SK-N-SH (cell line): ENCODE results near the gene COQ8B. TPM values are rescaled to one million over a fixed set of nuclear protein-coding genes. Genes with fewer than 3 reads are reported as not detected.
"Not testable (repeated sequence)": the region's sequence is repeated elsewhere in the genome, so short reads cannot be mapped to it uniquely, and the experiment has no call there.

Source experiments
- CTCF ChIA-PET: fragments of 300-600, 350-600 bp; formaldehyde crosslinking; extraction: SDS; loops from one replicate; lab custom pipeline; 2021; lab: Yijun Ruan, JAX
- POLR2A ChIA-PET: fragments of 350-600 bp; sonication (Branson Sonifier 250); formaldehyde crosslinking; extraction: SDS; loops from one replicate; lab custom pipeline; 2020; ENCODE audit warnings: antibody characterized with exemption, inconsistent platforms; lab: Yijun Ruan, JAX
- DNase-seq: peaks from one replicate; pipeline ENCODE4 v3.0.0; 2012
- H2AFZ ChIP-seq: fragments of 200-600 bp; sonication (generic); 2 replicates; pipeline ENCODE4 v1.8.1; 2016; ENCODE audit warnings: antibody characterized with exemption, mild to moderate bottlenecking, low read depth
- H3F3A ChIP-seq: fragments of 200-600 bp; sonication (generic); replicated peaks from 2 replicates; pipeline ENCODE3; 2016; ENCODE audit warnings: antibody characterized with exemption, mild to moderate bottlenecking; ENCODE audit not compliant: insufficient read depth
- H3K27ac ChIP-seq, 2 experiments: fragments of 200-500 bp in 1 of 2; fragments of 200-600 bp in 1 of 2; sonication (Bioruptor generic) in 1 of 2; sonication (generic), shearing (Covaris generic) in 1 of 2; 2 replicates each; pipeline versions ENCODE4 v1.5.1 to v1.6.1; 2014 to 2016; ENCODE audit warnings: low read depth in 2 of 2, inconsistent platforms in 1 of 2, low read length in 1 of 2, mild to moderate bottlenecking in 1 of 2, mixed read lengths in 1 of 2
- H3K27me3 ChIP-seq: fragments of 200-600 bp; sonication (generic), shearing (Covaris generic); 2 replicates; pipeline ENCODE4 v1.6.1; 2016; ENCODE audit warnings: mixed run types; ENCODE audit not compliant: insufficient read depth
- H3K36me3 ChIP-seq, 2 experiments: fragments of 200-500 bp in 1 of 2; fragments of 200-600 bp in 1 of 2; sonication (Bioruptor generic) in 1 of 2; sonication (generic) in 1 of 2; replicated peaks in 1 of 2; 2 replicates each; pipeline versions ENCODE3 to v1.5.1; 2014 to 2016; ENCODE audit warnings: low read length in 1 of 2, mild to moderate bottlenecking in 1 of 2; ENCODE audit not compliant: insufficient read depth in 2 of 2, control insufficient read depth in 1 of 2
- H3K4me1 ChIP-seq, 2 experiments: fragments of 200-500 bp in 1 of 2; fragments of 200-600 bp in 1 of 2; sonication (Bioruptor generic) in 1 of 2; sonication (generic), shearing (Covaris generic) in 1 of 2; 2 replicates each; pipeline versions ENCODE4 v1.5.1 to v1.6.1; 2014 to 2016; ENCODE audit warnings: low read depth in 1 of 2, low read length in 1 of 2, mixed run types in 1 of 2; ENCODE audit not compliant: insufficient read depth in 2 of 2, control insufficient read depth in 1 of 2
- H3K4me2 ChIP-seq: fragments of 200-600 bp; sonication (generic), shearing (Covaris generic); 2 replicates; pipeline ENCODE4 v1.6.1; 2017; ENCODE audit warnings: mixed run types
- H3K4me3 ChIP-seq, 2 experiments: fragments of 200-500 bp in 1 of 2; fragments of 200-600 bp in 1 of 2; sonication (Bioruptor generic) in 1 of 2; sonication (generic), shearing (Covaris generic) in 1 of 2; 2 replicates each; pipeline versions ENCODE4 v1.5.1 to v1.8.1; 2014 to 2016; ENCODE audit warnings: low read depth in 2 of 2, inconsistent platforms in 1 of 2, low read length in 1 of 2, mild to moderate bottlenecking in 1 of 2, mixed read lengths in 1 of 2, moderate library complexity in 1 of 2
- H3K79me2 ChIP-seq: fragments of 200-600 bp; sonication (generic); 2 replicates; pipeline ENCODE4 v1.8.1; 2017; ENCODE audit warnings: mild to moderate bottlenecking; ENCODE audit not compliant: insufficient read depth
- H3K9ac ChIP-seq: fragments of 200-600 bp; sonication (generic); 2 replicates; pipeline ENCODE4 v1.6.1; 2017; ENCODE audit warnings: mixed run types
- H3K9me2 ChIP-seq: fragments of 200-600 bp; sonication (generic); 2 replicates; pipeline ENCODE4 v1.6.1; 2017; ENCODE audit warnings: mixed run types
- H3K9me3 ChIP-seq: fragments of 200-600 bp; sonication (generic); 2 replicates; pipeline ENCODE4 v1.6.1; 2017; ENCODE audit warnings: mixed run types, mild to moderate bottlenecking, moderate library complexity
- H4K20me1 ChIP-seq: fragments of 200-600 bp; sonication (generic); 2 replicates; pipeline ENCODE4 v1.6.1; 2017; ENCODE audit warnings: mild to moderate bottlenecking, mixed run types; ENCODE audit not compliant: insufficient read depth
- FOSL2 ChIP-seq: IDR thresholded peaks from 2 replicates; pipeline ENCODE4 v1.4.0; 2012; ENCODE audit warnings: low read depth, mild to moderate bottlenecking, moderate library complexity, borderline replicate concordance
- IRF3 ChIP-seq: fragments of 150-350 bp; IDR thresholded peaks from 2 replicates; pipeline ENCODE4 v1.6.1; 2016; ENCODE audit warnings: mild to moderate bottlenecking, low read depth, low read length
- POLR2AphosphoS5 ChIP-seq: IDR thresholded peaks from 2 replicates; pipeline ENCODE4 v1.6.1; 2012; ENCODE audit warnings: low read depth, low read length
- RCOR1 ChIP-seq: fragments of 150-350 bp; IDR thresholded peaks from 2 replicates; pipeline ENCODE4 v1.6.1; 2017; ENCODE audit warnings: antibody characterized with exemption, low read length
- SIN3A ChIP-seq: IDR thresholded peaks from 2 replicates; pipeline ENCODE4 v1.6.1; 2012; ENCODE audit warnings: low read depth, mild to moderate bottlenecking, low read length, moderate library complexity, borderline replicate concordance
- WGBS: methylation state at CpG from one replicate; pipeline ENCODE4 v1.1.6; 2017; ENCODE audit warnings: low lambda C conversion rate; 5-methylcytosine and 5-hydroxymethylcytosine counted together
- polyA plus RNA-seq, 3 experiments: library from polyadenylated mRNA; depleted of rRNA; stranded (reverse); fragments of >200 nt; gene quantifications; 2 replicates each; pipeline ENCODE4 v1.2.3, GENCODE V29; 2012

Gene COQ8B
- polyA plus RNA-seq, 1 of the 3 experiments (the other 2 are of a cell fraction): 43.8 TPM

GRCh38 chr19:40659116-40659515 lies 57.6 kb downstream of the COQ8B start (continued):
- TF ChIP-seq IRF3 (no peak), POLR2AphosphoS5 (no peak)

- no peaks in the 10 kb centered on the region for H3K79me2 ChIP-seq
- H3K9me2 ChIP-seq: no peaks in the 10 kb centered on the region
- no peak overlapping the region for H3K4me2 ChIP-seq
- no peak for DNase-seq
- no peak overlapping the region for H3K27ac ChIP-seq
- CTCF ChIA-PET: interaction anchor here (0.6 to 1.6 kb wide), 3 partner anchors 23 to 228 kb away, joined by 3 to 12 read pairs (median 4); no protein-coding TSS in a partner anchor
- no peaks in the 10 kb centered on the region for H3K4me1 ChIP-seq
- WGBS: 93% methylated on average over 8 of the region's 8 CpGs
- H3F3A ChIP-seq: peaks cover 2% of the 10 kb centered on the region
- no peak overlapping the region for H3K9ac ChIP-seq
- no peaks in the 10 kb centered on the region for H3K9me3 ChIP-seq
- no peaks in the 10 kb centered on the region for H3K36me3 ChIP-seq
- TF ChIP-seq FOSL2 (no peak), SIN3A (no peak), RCOR1 (no peak)
- no peaks in the 10 kb centered on the region for H3K27me3 ChIP-seq
- H4K20me1 ChIP-seq: no peaks in the 10 kb centered on the region
- H2AFZ ChIP-seq: no peak overlapping the region
- POLR2A ChIA-PET: no interaction called here
- no peak overlapping the region for H3K4me3 ChIP-seq
These were observed 58.7 kb downstream of the COQ8B start for GRCh38 chr19:40658031-40658430.

GRCh38 chr19:40655684-40656083 lies 61.0 kb downstream of the COQ8B start:
- H3K4me3 ChIP-seq, H3K9me3 ChIP-seq, H3F3A ChIP-seq, H3K9me2 ChIP-seq, H2AFZ ChIP-seq, H3K36me3 ChIP-seq, H3K79me2 ChIP-seq, POLR2A ChIA-PET, H3K9ac ChIP-seq, H3K4me1 ChIP-seq, H3K27me3 ChIP-seq, H3K27ac ChIP-seq, DNase-seq, H4K20me1 ChIP-seq, H3K4me2 ChIP-seq: not testable (repeated sequence)
- WGBS: 79% methylated on average over 7 of the region's 7 CpGs
- CTCF ChIA-PET: interaction anchor here (1.6 kb wide), 1 partner anchor 21 kb away, joined by 8 read pairs; no protein-coding TSS in a partner anchor

GRCh38 chr19:40652303-40652702 lies 64.4 kb downstream of the COQ8B start:
- H3K4me1 ChIP-seq, H3K4me2 ChIP-seq, H3K79me2 ChIP-seq, H4K20me1 ChIP-seq, H3K9me2 ChIP-seq, H2AFZ ChIP-seq, H3K27me3 ChIP-seq, POLR2A ChIA-PET, H3K36me3 ChIP-seq, H3K9me3 ChIP-seq, DNase-seq, H3K27ac ChIP-seq, H3K4me3 ChIP-seq, H3F3A ChIP-seq, H3K9ac ChIP-seq: not testable (repeated sequence)
- WGBS: 81% methylated on average over 10 of the region's 11 CpGs
- CTCF ChIA-PET: interaction anchor here (2.2 to 5.2 kb wide), 2 partner anchors 11 to 18 kb away, joined by 20 to 31 read pairs; no protein-coding TSS in a partner anchor
